ENCODE results near the gene CPT1C. TPM values are rescaled to one million over a fixed set of nuclear protein-coding genes. Genes with fewer than 3 reads are reported as not detected.
A peak's percentile ranks its signal among the peaks of the same experiment; 100 is the strongest.

CPT1C gene
- total RNA-seq, 8 experiments from 2014 or later = 4.7 to 65.7 (median 36.3) TPM

- no peak overlapping the region for H3K27ac ChIP-seq
- no peak overlapping the region for H3K4me3 ChIP-seq
- WGBS, 10 experiments = no CpG with 5 or more reads among the region's 10 CpGs
- in situ Hi-C loops (cut with MboI; ENCODE audit: low pct_unique_long_range_greater_than_20kb in 2 of 9, low sequenced_read_pairs in 9 of 9, unreplicated experiment in 9 of 9) = no loop called here
- peaks cover 0 to 4% of the 10 kb centered on the region in 2 donors for H3K4me1 ChIP-seq (replicated peaks in 1 of 2)
- ATAC-seq (replicated peaks in 6 of 8) = no peak
Measured at GRCh38 chr19:49654581-49654980, 36.3 kb upstream of the CPT1C start.

- no peak for ATAC-seq (replicated peaks in 6 of 8)
- 87 to 100% (median 94%) methylated on average over 2 to 10 of the region's 23 CpGs; no CpG with 5 or more reads in 2 of the 10 experiments for WGBS, 10 experiments
- Histone ChIP-seq H3K27ac (no peak overlapping the region), H3K4me3 (no peak overlapping the region), H3K4me1 (replicated peaks in 1 of 2) (peaks cover 0 to 4% of the 10 kb centered on the region in 2 donors)
- in situ Hi-C loops (cut with MboI; ENCODE audit: low pct_unique_long_range_greater_than_20kb in 2 of 9, low sequenced_read_pairs in 9 of 9, unreplicated experiment in 9 of 9) = no loop called here
Measured at GRCh38 chr19:49655570-49656455, 35.1 kb upstream of the CPT1C start.

- in situ Hi-C loops (cut with MboI; ENCODE audit: low pct_unique_long_range_greater_than_20kb in 2 of 9, low sequenced_read_pairs in 9 of 9, unreplicated experiment in 9 of 9) = no loop called here
- Histone ChIP-seq H3K4me1 (replicated peaks in 1 of 2) (peaks cover 0 to 4% of the 10 kb centered on the region in 2 donors), H3K4me3 (no peak overlapping the region), H3K27ac (no peak overlapping the region)
- no peak for ATAC-seq (replicated peaks in 6 of 8)
- WGBS, 10 experiments = 50 to 100% (median 83%) methylated on average over 1 to 7 of the region's 17 CpGs; no CpG with 5 or more reads in 2 of the 10 experiments
Measured at GRCh38 chr19:49656456-49657109, 34.3 kb upstream of the CPT1C start.

GRCh38 chr19:49657493-49658138 lies 33.3 kb upstream of the CPT1C start:
- no peak overlapping the region for H3K4me3 ChIP-seq
- H3K4me1 ChIP-seq (replicated peaks in 1 of 2) = peaks cover 0 to 4% of the 10 kb centered on the region in 2 donors
- ATAC-seq (replicated peaks in 6 of 8) = no peak
- no peak overlapping the region for H3K27ac ChIP-seq
- 70 to 100% (median 95%) methylated on average over 1 to 8 of the region's 22 CpGs; no CpG with 5 or more reads in 5 of the 10 experiments for WGBS, 10 experiments
- in situ Hi-C loops (cut with MboI; ENCODE audit: low pct_unique_long_range_greater_than_20kb in 2 of 9, low sequenced_read_pairs in 9 of 9, unreplicated experiment in 9 of 9) = no loop called here

GRCh38 chr19:49658139-49658517 lies 32.8 kb upstream of the CPT1C start:
- peak in 1 of 8 experiments; percentile 2 for ATAC-seq (replicated peaks in 6 of 8)
- in situ Hi-C loops (cut with MboI; ENCODE audit: low pct_unique_long_range_greater_than_20kb in 2 of 9, low sequenced_read_pairs in 9 of 9, unreplicated experiment in 9 of 9) = no loop called here
- Histone ChIP-seq H3K4me1 (replicated peaks in 1 of 2) (peaks cover 0 to 4% of the 10 kb centered on the region in 2 donors), H3K27ac (no peak overlapping the region), H3K4me3 (no peak overlapping the region)
- 94% methylated on average over 3 of the region's 15 CpGs; no CpG with 5 or more reads in 9 of the 10 experiments for WGBS, 10 experiments

GRCh38 chr19:49658566-49659442 lies 32.1 kb upstream of the CPT1C start:
- ATAC-seq (replicated peaks in 6 of 8) = no peak
- H3K4me3 ChIP-seq = no peak overlapping the region
- WGBS, 10 experiments = 80 to 100% (median 98%) methylated on average over 1 to 7 of the region's 12 CpGs; no CpG with 5 or more reads in 4 of the 10 experiments
- in situ Hi-C loops (cut with MboI; ENCODE audit: low pct_unique_long_range_greater_than_20kb in 2 of 9, low sequenced_read_pairs in 9 of 9, unreplicated experiment in 9 of 9) = no loop called here
- H3K4me1 ChIP-seq (replicated peaks in 1 of 2) = peaks cover 4 to 8% of the 10 kb centered on the region in 2 donors
- no peak overlapping the region for H3K27ac ChIP-seq

GRCh38 chr19:49660338-49660961 lies 30.5 kb upstream of the CPT1C start:
- peaks cover 8 to 12% of the 10 kb centered on the region in 2 donors for H3K4me1 ChIP-seq (replicated peaks in 1 of 2)
- in situ Hi-C loops (cut with MboI; ENCODE audit: low pct_unique_long_range_greater_than_20kb in 2 of 9, low sequenced_read_pairs in 9 of 9, unreplicated experiment in 9 of 9) = no loop called here
- no peak for ATAC-seq (replicated peaks in 6 of 8)

GRCh38 chr19:49662011-49662410 lies 28.9 kb upstream of the CPT1C start:
- Histone ChIP-seq H3K4me3 (no peak overlapping the region), H3K4me1 (replicated peaks in 1 of 2) (peaks cover 8 to 15% of the 10 kb centered on the region in 2 donors), H3K27ac (no peak overlapping the region)
- no peak for ATAC-seq (replicated peaks in 6 of 8)
- in situ Hi-C loops (cut with MboI; ENCODE audit: low pct_unique_long_range_greater_than_20kb in 2 of 9, low sequenced_read_pairs in 9 of 9, unreplicated experiment in 9 of 9) = no loop called here
- WGBS, 10 experiments = 70% methylated on average over 2 of the region's 16 CpGs; no CpG with 5 or more reads in 9 of the 10 experiments

More at GRCh38 chr19:49660338-49660961, 30.5 kb upstream of the CPT1C start:
- Histone ChIP-seq H3K27ac (no peak overlapping the region), H3K4me3 (no peak overlapping the region)
- WGBS, 10 experiments = 86 to 100% (median 91%) methylated on average over 1 to 7 of the region's 15 CpGs; no CpG with 5 or more reads in 5 of the 10 experiments

- Histone ChIP-seq H3K4me3 (no peak overlapping the region), H3K4me1 (replicated peaks in 1 of 2) (peaks cover 7 to 15% of the 10 kb centered on the region in 2 donors), H3K27ac (no peak overlapping the region)
- in situ Hi-C loops (cut with MboI; ENCODE audit: low pct_unique_long_range_greater_than_20kb in 2 of 9, low sequenced_read_pairs in 9 of 9, unreplicated experiment in 9 of 9) = no loop called here
- 88 to 95% (median 92%) methylated on average over 2 to 6 of the region's 12 CpGs; no CpG with 5 or more reads in 7 of the 10 experiments for whole genome bisulfite sequencing, 10 experiments
- no peak for ATAC-seq (replicated peaks in 6 of 8)
Measured at GRCh38 chr19:49663224-49663623, 27.7 kb upstream of the CPT1C start.

- WGBS, 10 experiments = 0 to 2% (median 0%) methylated on average over 1 to 9 of the region's 53 CpGs; no CpG with 5 or more reads in 4 of the 10 experiments
Measured at GRCh38 chr19:49664171-49665035, 26.5 kb upstream of the CPT1C start.

GRCh38 chr19:49665036-49665350 lies 25.9 kb upstream of the CPT1C start:
- WGBS, 10 experiments = 0% methylated on average over 1 to 4 of the region's 7 CpGs; no CpG with 5 or more reads in 3 of the 10 experiments
- Histone ChIP-seq H3K4me1 (replicated peaks in 1 of 2) (peaks cover 7 to 15% of the 10 kb centered on the region in 2 donors), H3K27ac (peak overlapping the region; percentile 56 to 79), H3K4me3 (peak overlapping the region; percentile 54 to 86 (median 64))
- in situ Hi-C loops (cut with MboI; ENCODE audit: low pct_unique_long_range_greater_than_20kb in 2 of 9, low sequenced_read_pairs in 9 of 9, unreplicated experiment in 9 of 9) = no loop called here
- ATAC-seq (replicated peaks in 6 of 8) = peak in 2 of 8 experiments; percentile 9 to 10

More at GRCh38 chr19:49664171-49665035, 26.5 kb upstream of the CPT1C start:
- Histone ChIP-seq H3K27ac (peak overlapping the region; percentile 56 to 79), H3K4me3 (peak overlapping the region; percentile 54 to 86 (median 64)), H3K4me1 (replicated peaks in 1 of 2) (peaks cover 7 to 15% of the 10 kb centered on the region in 2 donors)
- in situ Hi-C loops (cut with MboI; ENCODE audit: low pct_unique_long_range_greater_than_20kb in 2 of 9, low sequenced_read_pairs in 9 of 9, unreplicated experiment in 9 of 9) = no loop called here
- peak; percentile 48 to 75 (median 72) for ATAC-seq (replicated peaks in 6 of 8)

Measured in motor neuron (in vitro differentiated cells).